HEK293 (cell line): Measurements from ENCODE around the gene KLK1.

Source experiments
- BCL11B ChIP-seq: fragments of 450-650 bp; formaldehyde crosslinking; IDR thresholded peaks from 2 replicates; pipeline ENCODE4 v1.5.1; 2016; ENCODE audit warnings: low read depth, missing biosample characterization, missing genetic modification characterization
- FEZF1 ChIP-seq: fragments of 450-650 bp; formaldehyde crosslinking; IDR thresholded peaks from 2 replicates; pipeline ENCODE4 v1.5.1; 2016; ENCODE audit warnings: missing biosample characterization, missing genetic modification characterization
- GLIS1 ChIP-seq: fragments of 450-650 bp; formaldehyde crosslinking; IDR thresholded peaks from 2 replicates; pipeline ENCODE4 v1.5.1; 2016; ENCODE audit warnings: missing biosample characterization, missing genetic modification characterization
- GLIS2 ChIP-seq: fragments of 450-650 bp; formaldehyde crosslinking; IDR thresholded peaks from 2 replicates; pipeline ENCODE4 v1.5.1; 2016; ENCODE audit warnings: missing biosample characterization, missing genetic modification characterization
- HOXC10 ChIP-seq: sonication (generic); formaldehyde crosslinking; IDR thresholded peaks from 2 replicates; pipeline ENCODE4 v1.8.1; 2023; ENCODE audit warnings: mild to moderate bottlenecking, missing genetic modification reagents
- KLF10 ChIP-seq: fragments of 450-650 bp; IDR thresholded peaks from 2 replicates; pipeline ENCODE4 v1.5.1; 2018; ENCODE audit warnings: missing biosample characterization, mild to moderate bottlenecking, missing genetic modification characterization
- KLF8 ChIP-seq: fragments of 450-650 bp; formaldehyde crosslinking; IDR thresholded peaks from 2 replicates; pipeline ENCODE4 v1.5.1; 2016; ENCODE audit warnings: missing biosample characterization, missing genetic modification characterization
- YY1 ChIP-seq: fragments of 450-650 bp; formaldehyde crosslinking; IDR thresholded peaks from 2 replicates; pipeline ENCODE4 v1.5.1; 2018; ENCODE audit warnings: missing biosample characterization, missing genetic modification characterization
- ZNF175 ChIP-seq: fragments of 450-650 bp; formaldehyde crosslinking; IDR thresholded peaks from 2 replicates; pipeline ENCODE4 v1.5.1; 2016; ENCODE audit warnings: missing biosample characterization, missing genetic modification characterization
- ZNF266 ChIP-seq: fragments of 450-650 bp; formaldehyde crosslinking; IDR thresholded peaks from 2 replicates; pipeline ENCODE4 v1.5.1; 2016; ENCODE audit warnings: missing biosample characterization, missing genetic modification characterization, low read depth
- ZNF366 ChIP-seq: fragments of 450-650 bp; formaldehyde crosslinking; conservative IDR thresholded peaks from 2 replicates; pipeline ENCODE4 v1.5.1; 2016; ENCODE audit warnings: missing biosample characterization, missing genetic modification characterization
- ZNF394 ChIP-seq: fragments of 450-650 bp; formaldehyde crosslinking; IDR thresholded peaks from 2 replicates; pipeline ENCODE4 v1.5.1; 2016; ENCODE audit warnings: missing biosample characterization, missing genetic modification characterization, mild to moderate bottlenecking, moderate library complexity, borderline replicate concordance
- ZNF473 ChIP-seq: fragments of 450-650 bp; formaldehyde crosslinking; IDR thresholded peaks from 2 replicates; pipeline ENCODE4 v1.5.1; 2017; ENCODE audit warnings: missing biosample characterization, missing genetic modification characterization
- ZNF529 ChIP-seq: fragments of 450-650 bp; formaldehyde crosslinking; IDR thresholded peaks from 2 replicates; pipeline ENCODE4 v1.5.1; 2017; ENCODE audit warnings: missing genetic modification characterization, missing biosample characterization; ENCODE audit not compliant: insufficient replicate concordance
- ZNF629 ChIP-seq: fragments of 450-650 bp; formaldehyde crosslinking; IDR thresholded peaks from 2 replicates; pipeline ENCODE4 v1.5.1; 2017; ENCODE audit warnings: missing biosample characterization, missing genetic modification characterization
- ZNF776 ChIP-seq: fragments of 450-650 bp; formaldehyde crosslinking; IDR thresholded peaks from 2 replicates; pipeline ENCODE4 v1.5.0; 2017; ENCODE audit warnings: missing biosample characterization, missing genetic modification characterization, borderline replicate concordance
- ZNF830 ChIP-seq: fragments of 450-650 bp; IDR thresholded peaks from 2 replicates; pipeline ENCODE4 v1.5.0; 2018; ENCODE audit warnings: missing biosample characterization, missing genetic modification characterization, low read depth, mild to moderate bottlenecking, moderate library complexity
- TF ChIP-seq, protein P1 (sequence below): fragments of 450-650 bp; IDR thresholded peaks from 2 replicates; pipeline ENCODE4 v1.5.1; 2018; ENCODE audit warnings: missing biosample characterization, missing genetic modification characterization
- TF ChIP-seq, protein P2 (sequence below): fragments of 450-650 bp; formaldehyde crosslinking; IDR thresholded peaks from 2 replicates; pipeline ENCODE4 v1.5.0; 2017; ENCODE audit warnings: missing biosample characterization, missing genetic modification characterization, borderline replicate concordance
- TF ChIP-seq, protein P3 (sequence below): fragments of 450-650 bp; formaldehyde crosslinking; IDR thresholded peaks from 2 replicates; pipeline ENCODE4 v1.5.1; 2017; ENCODE audit warnings: missing biosample characterization, missing genetic modification characterization
- TF ChIP-seq, protein P4 (sequence below): fragments of 450-650 bp; formaldehyde crosslinking; conservative IDR thresholded peaks from 2 replicates; pipeline ENCODE4 v1.5.1; 2016; ENCODE audit warnings: low read depth, missing biosample characterization, missing genetic modification characterization
- TF ChIP-seq, protein P5 (sequence below): fragments of 450-650 bp; formaldehyde crosslinking; conservative IDR thresholded peaks from 2 replicates; pipeline ENCODE4 v1.5.1; 2016; ENCODE audit warnings: low read depth, missing biosample characterization, missing genetic modification characterization
- TF ChIP-seq, protein P6 (sequence below): fragments of 450-650 bp; formaldehyde crosslinking; IDR thresholded peaks from 2 replicates; pipeline ENCODE4 v1.5.1; 2017; ENCODE audit warnings: missing biosample characterization, missing genetic modification characterization

The KLK1 gene

DNA sequence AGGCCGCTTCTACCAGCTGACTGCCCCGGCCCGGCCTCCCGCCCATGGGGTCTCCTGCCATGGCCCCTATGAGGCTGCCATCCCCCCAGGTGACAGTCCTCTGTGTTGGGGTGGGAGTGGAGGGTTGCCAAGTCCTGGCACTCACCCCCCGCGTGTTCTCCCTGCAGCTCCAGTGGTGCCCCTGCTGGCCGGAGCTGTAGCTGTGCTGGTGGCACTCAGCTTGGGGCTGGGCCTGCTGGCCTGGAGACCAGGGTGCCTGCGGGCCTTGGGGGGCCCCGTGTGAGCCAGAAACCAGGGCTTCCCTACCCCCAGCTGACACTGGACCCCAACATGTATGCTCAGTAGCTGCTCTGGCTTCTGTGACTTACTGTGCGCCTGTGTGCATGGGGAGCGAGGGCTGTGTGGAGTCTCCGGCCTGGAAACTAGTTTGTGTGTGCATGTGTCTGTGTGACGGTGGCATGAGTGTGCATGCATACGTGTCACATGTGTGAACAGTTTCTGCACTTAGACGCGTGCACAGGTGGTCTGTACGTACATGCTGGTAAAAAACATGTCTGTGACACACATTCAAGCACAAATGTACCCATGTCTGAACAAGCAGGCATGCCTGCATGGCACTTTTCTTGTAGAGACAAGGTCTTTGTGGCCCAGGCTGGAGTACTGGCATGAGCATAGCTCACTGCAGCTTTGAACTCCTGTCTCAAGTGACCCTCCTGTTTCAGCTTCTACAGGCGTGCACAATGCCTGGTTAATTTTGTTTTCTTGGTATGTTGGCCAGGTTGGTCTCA, 28.5 kb downstream of the KLK1 start (continued):
- TF ChIP-seq, protein P1, sequence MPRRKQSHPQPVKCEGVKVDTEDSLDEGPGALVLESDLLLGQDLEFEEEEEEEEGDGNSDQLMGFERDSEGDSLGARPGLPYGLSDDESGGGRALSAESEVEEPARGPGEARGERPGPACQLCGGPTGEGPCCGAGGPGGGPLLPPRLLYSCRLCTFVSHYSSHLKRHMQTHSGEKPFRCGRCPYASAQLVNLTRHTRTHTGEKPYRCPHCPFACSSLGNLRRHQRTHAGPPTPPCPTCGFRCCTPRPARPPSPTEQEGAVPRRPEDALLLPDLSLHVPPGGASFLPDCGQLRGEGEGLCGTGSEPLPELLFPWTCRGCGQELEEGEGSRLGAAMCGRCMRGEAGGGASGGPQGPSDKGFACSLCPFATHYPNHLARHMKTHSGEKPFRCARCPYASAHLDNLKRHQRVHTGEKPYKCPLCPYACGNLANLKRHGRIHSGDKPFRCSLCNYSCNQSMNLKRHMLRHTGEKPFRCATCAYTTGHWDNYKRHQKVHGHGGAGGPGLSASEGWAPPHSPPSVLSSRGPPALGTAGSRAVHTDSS (tag by site-specific recombination) = peak; percentile 14; the same call in 1 of the 2 replicates
- TF ChIP-seq ZNF776 (tag by site-specific recombination) (no peak), ZNF629 (tag by site-specific recombination) (peak; percentile 15; the same call in 1 of the 2 replicates), GLIS2 (peak; percentile 100), BCL11B (tag by site-specific recombination) (peak; percentile 89), GLIS1 (peak; percentile 100), YY1 (tag by site-specific recombination) (no peak; the same call in 1 of the 2 replicates), ZNF473 (no peak), KLF10 (no peak), ZNF830 (tag by site-specific recombination) (no peak), ZNF394 (tag by site-specific recombination) (no peak), FEZF1 (tag by site-specific recombination) (no peak), ZNF175 (no peak), ZNF529 (tag by site-specific recombination) (no peak), ZNF366 (tag by site-specific recombination) (no peak), KLF8 (tag by site-specific recombination) (no peak), HOXC10 (CRISPR knock-in tag) (0 out of 2 replicates have a peak, but pooled peaks have one; percentile 79), ZNF266 (tag by site-specific recombination) (no peak)
- TF ChIP-seq, protein P2, sequence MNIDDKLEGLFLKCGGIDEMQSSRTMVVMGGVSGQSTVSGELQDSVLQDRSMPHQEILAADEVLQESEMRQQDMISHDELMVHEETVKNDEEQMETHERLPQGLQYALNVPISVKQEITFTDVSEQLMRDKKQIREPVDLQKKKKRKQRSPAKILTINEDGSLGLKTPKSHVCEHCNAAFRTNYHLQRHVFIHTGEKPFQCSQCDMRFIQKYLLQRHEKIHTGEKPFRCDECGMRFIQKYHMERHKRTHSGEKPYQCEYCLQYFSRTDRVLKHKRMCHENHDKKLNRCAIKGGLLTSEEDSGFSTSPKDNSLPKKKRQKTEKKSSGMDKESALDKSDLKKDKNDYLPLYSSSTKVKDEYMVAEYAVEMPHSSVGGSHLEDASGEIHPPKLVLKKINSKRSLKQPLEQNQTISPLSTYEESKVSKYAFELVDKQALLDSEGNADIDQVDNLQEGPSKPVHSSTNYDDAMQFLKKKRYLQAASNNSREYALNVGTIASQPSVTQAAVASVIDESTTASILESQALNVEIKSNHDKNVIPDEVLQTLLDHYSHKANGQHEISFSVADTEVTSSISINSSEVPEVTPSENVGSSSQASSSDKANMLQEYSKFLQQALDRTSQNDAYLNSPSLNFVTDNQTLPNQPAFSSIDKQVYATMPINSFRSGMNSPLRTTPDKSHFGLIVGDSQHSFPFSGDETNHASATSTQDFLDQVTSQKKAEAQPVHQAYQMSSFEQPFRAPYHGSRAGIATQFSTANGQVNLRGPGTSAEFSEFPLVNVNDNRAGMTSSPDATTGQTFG (tag by site-specific recombination) = no peak
- TF ChIP-seq, protein P3, sequence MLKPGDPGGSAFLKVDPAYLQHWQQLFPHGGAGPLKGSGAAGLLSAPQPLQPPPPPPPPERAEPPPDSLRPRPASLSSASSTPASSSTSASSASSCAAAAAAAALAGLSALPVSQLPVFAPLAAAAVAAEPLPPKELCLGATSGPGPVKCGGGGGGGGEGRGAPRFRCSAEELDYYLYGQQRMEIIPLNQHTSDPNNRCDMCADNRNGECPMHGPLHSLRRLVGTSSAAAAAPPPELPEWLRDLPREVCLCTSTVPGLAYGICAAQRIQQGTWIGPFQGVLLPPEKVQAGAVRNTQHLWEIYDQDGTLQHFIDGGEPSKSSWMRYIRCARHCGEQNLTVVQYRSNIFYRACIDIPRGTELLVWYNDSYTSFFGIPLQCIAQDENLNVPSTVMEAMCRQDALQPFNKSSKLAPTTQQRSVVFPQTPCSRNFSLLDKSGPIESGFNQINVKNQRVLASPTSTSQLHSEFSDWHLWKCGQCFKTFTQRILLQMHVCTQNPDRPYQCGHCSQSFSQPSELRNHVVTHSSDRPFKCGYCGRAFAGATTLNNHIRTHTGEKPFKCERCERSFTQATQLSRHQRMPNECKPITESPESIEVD (tag by site-specific recombination) = no peak
- TF ChIP-seq, protein P4, sequence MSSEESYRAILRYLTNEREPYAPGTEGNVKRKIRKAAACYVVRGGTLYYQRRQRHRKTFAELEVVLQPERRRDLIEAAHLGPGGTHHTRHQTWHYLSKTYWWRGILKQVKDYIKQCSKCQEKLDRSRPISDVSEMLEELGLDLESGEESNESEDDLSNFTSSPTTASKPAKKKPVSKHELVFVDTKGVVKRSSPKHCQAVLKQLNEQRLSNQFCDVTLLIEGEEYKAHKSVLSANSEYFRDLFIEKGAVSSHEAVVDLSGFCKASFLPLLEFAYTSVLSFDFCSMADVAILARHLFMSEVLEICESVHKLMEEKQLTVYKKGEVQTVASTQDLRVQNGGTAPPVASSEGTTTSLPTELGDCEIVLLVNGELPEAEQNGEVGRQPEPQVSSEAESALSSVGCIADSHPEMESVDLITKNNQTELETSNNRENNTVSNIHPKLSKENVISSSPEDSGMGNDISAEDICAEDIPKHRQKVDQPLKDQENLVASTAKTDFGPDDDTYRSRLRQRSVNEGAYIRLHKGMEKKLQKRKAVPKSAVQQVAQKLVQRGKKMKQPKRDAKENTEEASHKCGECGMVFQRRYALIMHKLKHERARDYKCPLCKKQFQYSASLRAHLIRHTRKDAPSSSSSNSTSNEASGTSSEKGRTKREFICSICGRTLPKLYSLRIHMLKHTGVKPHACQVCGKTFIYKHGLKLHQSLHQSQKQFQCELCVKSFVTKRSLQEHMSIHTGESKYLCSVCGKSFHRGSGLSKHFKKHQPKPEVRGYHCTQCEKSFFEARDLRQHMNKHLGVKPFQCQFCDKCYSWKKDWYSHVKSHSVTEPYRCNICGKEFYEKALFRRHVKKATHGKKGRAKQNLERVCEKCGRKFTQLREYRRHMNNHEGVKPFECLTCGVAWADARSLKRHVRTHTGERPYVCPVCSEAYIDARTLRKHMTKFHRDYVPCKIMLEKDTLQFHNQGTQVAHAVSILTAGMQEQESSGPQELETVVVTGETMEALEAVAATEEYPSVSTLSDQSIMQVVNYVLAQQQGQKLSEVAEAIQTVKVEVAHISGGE (tag by site-specific recombination) = no peak
- TF ChIP-seq, protein P5, sequence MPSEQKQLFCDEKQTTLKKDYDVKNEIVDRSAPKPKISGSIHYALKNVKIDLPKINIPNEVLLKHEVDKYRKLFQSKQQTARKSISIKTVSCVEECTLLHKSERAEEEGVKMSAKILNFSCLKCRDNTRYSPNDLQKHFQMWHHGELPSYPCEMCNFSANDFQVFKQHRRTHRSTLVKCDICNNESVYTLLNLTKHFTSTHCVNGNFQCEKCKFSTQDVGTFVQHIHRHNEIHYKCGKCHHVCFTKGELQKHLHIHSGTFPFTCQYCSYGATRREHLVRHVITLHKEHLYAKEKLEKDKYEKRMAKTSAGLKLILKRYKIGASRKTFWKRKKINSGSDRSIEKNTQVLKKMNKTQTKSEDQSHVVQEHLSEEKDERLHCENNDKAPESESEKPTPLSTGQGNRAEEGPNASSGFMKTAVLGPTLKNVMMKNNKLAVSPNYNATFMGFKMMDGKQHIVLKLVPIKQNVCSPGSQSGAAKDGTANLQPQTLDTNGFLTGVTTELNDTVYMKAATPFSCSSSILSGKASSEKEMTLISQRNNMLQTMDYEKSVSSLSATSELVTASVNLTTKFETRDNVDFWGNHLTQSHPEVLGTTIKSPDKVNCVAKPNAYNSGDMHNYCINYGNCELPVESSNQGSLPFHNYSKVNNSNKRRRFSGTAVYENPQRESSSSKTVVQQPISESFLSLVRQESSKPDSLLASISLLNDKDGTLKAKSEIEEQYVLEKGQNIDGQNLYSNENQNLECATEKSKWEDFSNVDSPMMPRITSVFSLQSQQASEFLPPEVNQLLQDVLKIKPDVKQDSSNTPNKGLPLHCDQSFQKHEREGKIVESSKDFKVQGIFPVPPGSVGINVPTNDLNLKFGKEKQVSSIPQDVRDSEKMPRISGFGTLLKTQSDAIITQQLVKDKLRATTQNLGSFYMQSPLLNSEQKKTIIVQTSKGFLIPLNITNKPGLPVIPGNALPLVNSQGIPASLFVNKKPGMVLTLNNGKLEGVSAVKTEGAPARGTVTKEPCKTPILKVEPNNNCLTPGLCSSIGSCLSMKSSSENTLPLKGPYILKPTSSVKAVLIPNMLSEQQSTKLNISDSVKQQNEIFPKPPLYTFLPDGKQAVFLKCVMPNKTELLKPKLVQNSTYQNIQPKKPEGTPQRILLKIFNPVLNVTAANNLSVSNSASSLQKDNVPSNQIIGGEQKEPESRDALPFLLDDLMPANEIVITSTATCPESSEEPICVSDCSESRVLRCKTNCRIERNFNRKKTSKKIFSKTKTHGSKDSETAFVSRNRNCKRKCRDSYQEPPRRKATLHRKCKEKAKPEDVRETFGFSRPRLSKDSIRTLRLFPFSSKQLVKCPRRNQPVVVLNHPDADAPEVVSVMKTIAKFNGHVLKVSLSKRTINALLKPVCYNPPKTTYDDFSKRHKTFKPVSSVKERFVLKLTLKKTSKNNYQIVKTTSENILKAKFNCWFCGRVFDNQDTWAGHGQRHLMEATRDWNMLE (tag by site-specific recombination) = no peak
- TF ChIP-seq, protein P6, sequence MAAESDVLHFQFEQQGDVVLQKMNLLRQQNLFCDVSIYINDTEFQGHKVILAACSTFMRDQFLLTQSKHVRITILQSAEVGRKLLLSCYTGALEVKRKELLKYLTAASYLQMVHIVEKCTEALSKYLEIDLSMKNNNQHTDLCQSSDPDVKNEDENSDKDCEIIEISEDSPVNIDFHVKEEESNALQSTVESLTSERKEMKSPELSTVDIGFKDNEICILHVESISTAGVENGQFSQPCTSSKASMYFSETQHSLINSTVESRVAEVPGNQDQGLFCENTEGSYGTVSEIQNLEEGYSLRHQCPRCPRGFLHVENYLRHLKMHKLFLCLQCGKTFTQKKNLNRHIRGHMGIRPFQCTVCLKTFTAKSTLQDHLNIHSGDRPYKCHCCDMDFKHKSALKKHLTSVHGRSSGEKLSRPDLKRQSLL = no peak
